Subcutaneous adipose tissue (tissue), 4 donors: Measurements from ENCODE around the gene ZNF107. TPM values are rescaled to one million over a fixed set of nuclear protein-coding genes. Genes with fewer than 3 reads are reported as not detected.

ENCODE experiments used
- CTCF ChIP-seq: fragments of 450-650 bp; IDR thresholded peaks from one replicate; pipeline ENCODE4 v1.5.1; 2016; ENCODE audit warnings: low read depth, mild to moderate bottlenecking, control low read depth, antibody characterized with exemption, moderate library complexity
- total RNA-seq, 4 donors: library from RNA; depleted of rRNA; stranded (reverse); fragments of >200 nt; gene quantifications; one replicate each; pipeline ENCODE4 v1.1.0, GENCODE V29; 2016

Gene ZNF107
- total RNA-seq, 4 donors from 2014 or later, result 3.9 to 9.5 (median 4.3) TPM

GRCh38 chr7:64651203-64651602 is 14.7 kb upstream of the ZNF107 start:
- TF ChIP-seq CTCF, result no peak

- TF ChIP-seq CTCF, result no peak
Observed at GRCh38 chr7:64651632-64652165, 14.2 kb upstream of the ZNF107 start.

GRCh38 chr7:64653721-64654401 is 12.1 kb upstream of the ZNF107 start:
- no peak for TF ChIP-seq CTCF

- TF ChIP-seq CTCF, result no peak
Observed at GRCh38 chr7:64654796-64655548, 11.0 kb upstream of the ZNF107 start.

- TF ChIP-seq CTCF, result no peak
Observed at GRCh38 chr7:64655811-64656210, 10.1 kb upstream of the ZNF107 start.

- no peak for TF ChIP-seq CTCF
Observed at GRCh38 chr7:64656489-64656888, 9.4 kb upstream of the ZNF107 start.

- TF ChIP-seq CTCF, result no peak
Observed at GRCh38 chr7:64666663-64667050, 724 bp downstream of the ZNF107 start.
